Measurements from ENCODE around the gene IQCH. TPM values are rescaled to one million over a fixed set of nuclear protein-coding genes. Genes with fewer than 3 reads are reported as not detected.

IQCH gene
- polyA plus RNA-seq, 3 donors = 0.03 TPM; not detected in 2

DNA sequence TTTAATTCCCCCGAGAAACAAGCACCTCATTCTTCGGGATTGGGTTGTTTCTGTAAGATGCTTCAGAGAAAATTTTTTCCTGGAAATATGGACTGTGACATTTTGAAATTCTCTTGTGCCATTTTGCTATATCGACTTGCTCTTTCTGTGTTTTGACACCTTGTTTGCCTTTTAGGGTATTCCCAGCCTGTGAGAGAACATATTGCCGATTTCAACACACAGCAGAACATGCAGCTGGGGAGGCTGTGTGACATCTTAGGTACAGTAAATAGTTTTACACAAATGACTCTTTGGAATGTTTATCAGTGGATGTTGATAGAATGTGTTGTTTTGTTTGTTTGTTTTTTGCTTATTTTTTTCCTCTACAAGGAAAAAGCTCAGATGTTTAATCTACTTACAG, 130.2 kb downstream of the IQCH start:
- no peaks in the 10 kb centered on the region for H3K9me3 ChIP-seq (replicated peaks in 1 of 2; ENCODE audit: control insufficient read depth in 1 of 2, insufficient read depth in 1 of 2, low read length in 2 of 2)
- no peak overlapping the region for H3K9ac ChIP-seq (ENCODE audit: insufficient read depth, low read length, poor library complexity, severe bottlenecking)
- H3K27me3 ChIP-seq (ENCODE audit: control insufficient read depth in 2 of 2, insufficient read depth in 2 of 2, low read length in 2 of 2) = no peaks in the 10 kb centered on the region
- Mint-ChIP-seq H3K9me3 (peaks cover 0 to under 1% (median 0%) of the 10 kb centered on the region in 7 donors), H3K4me3 (no peak overlapping the region), H3K27ac (no peak overlapping the region), H3K4me1 (no peaks in the 10 kb centered on the region), H3K36me3 (no peaks in the 10 kb centered on the region), H3K27me3 (ENCODE audit: low read depth in 3 of 3) (no peaks in the 10 kb centered on the region)
- no peak overlapping the region for H3K4me3 ChIP-seq (replicated peaks in 1 of 3; ENCODE audit: low read depth in 2 of 3, low read length in 3 of 3)
- no peak overlapping the region for H3K4me2 ChIP-seq (replicated peaks; ENCODE audit: extremely low read depth, low read length, poor library complexity, severe bottlenecking)
- H3K27ac ChIP-seq (ENCODE audit: low read depth in 1 of 2, low read length in 2 of 2) = no peak overlapping the region
- H3K79me2 ChIP-seq (ENCODE audit: insufficient read depth, low read length) = no peaks in the 10 kb centered on the region
- WGBS (ENCODE audit: insufficient coverage) = 86% methylated on average over 1 of the region's 4 CpGs
- TF ChIP-seq, protein P1, sequence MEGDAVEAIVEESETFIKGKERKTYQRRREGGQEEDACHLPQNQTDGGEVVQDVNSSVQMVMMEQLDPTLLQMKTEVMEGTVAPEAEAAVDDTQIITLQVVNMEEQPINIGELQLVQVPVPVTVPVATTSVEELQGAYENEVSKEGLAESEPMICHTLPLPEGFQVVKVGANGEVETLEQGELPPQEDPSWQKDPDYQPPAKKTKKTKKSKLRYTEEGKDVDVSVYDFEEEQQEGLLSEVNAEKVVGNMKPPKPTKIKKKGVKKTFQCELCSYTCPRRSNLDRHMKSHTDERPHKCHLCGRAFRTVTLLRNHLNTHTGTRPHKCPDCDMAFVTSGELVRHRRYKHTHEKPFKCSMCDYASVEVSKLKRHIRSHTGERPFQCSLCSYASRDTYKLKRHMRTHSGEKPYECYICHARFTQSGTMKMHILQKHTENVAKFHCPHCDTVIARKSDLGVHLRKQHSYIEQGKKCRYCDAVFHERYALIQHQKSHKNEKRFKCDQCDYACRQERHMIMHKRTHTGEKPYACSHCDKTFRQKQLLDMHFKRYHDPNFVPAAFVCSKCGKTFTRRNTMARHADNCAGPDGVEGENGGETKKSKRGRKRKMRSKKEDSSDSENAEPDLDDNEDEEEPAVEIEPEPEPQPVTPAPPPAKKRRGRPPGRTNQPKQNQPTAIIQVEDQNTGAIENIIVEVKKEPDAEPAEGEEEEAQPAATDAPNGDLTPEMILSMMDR (IDR thresholded peaks at IDR 0.05) = no peak
- H2AFZ ChIP-seq (ENCODE audit: insufficient read depth, low read depth, low read length, poor library complexity, severe bottlenecking) = no peak overlapping the region
- H3K36me3 ChIP-seq (replicated peaks in 1 of 2; ENCODE audit: control insufficient read depth in 1 of 2, insufficient read depth in 2 of 2, low read length in 2 of 2) = no peaks in the 10 kb centered on the region
- H4K20me1 ChIP-seq (ENCODE audit: insufficient read depth, low read length) = no peaks in the 10 kb centered on the region
- no peak for DNase-seq
- H3K4me1 ChIP-seq (ENCODE audit: control insufficient read depth in 1 of 2, insufficient read depth in 2 of 2, low read length in 2 of 2) = no peaks in the 10 kb centered on the region
- intact Hi-C loops (cut with micrococcal nuclease) = no loop called here

DNA sequence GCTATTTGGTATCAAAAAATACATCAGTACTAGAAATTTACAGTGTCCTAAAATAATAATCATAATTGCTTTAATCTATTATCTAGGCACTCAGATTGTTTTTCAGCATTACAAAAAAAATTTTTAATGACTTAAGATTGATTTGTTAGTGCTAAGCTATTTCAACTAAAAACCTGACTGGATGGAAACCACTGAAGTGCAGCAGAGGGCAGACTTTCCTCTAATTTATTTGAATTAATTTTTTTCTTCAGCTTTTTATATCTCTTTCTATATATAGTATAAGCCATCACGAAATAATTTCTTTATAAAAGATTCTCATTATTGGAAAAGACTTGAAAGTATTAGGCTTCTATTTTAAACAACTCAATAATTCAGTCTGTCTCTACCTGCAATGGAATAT, 131.4 kb downstream of the IQCH start:
- no peaks in the 10 kb centered on the region for H3K4me1 ChIP-seq (ENCODE audit: control insufficient read depth in 1 of 2, insufficient read depth in 2 of 2, low read length in 2 of 2)
- TF ChIP-seq, protein P1 (IDR thresholded peaks at IDR 0.05) = no peak
- H4K20me1 ChIP-seq (ENCODE audit: insufficient read depth, low read length) = no peaks in the 10 kb centered on the region
- no peaks in the 10 kb centered on the region for H3K4me1 Mint-ChIP-seq
- H3K27me3 Mint-ChIP-seq (ENCODE audit: low read depth in 3 of 3) = no peaks in the 10 kb centered on the region
- H3K9me3 Mint-ChIP-seq = no peaks in the 10 kb centered on the region
- no peak overlapping the region for H3K4me2 ChIP-seq (replicated peaks; ENCODE audit: extremely low read depth, low read length, poor library complexity, severe bottlenecking)
- H3K27ac ChIP-seq (ENCODE audit: low read depth in 1 of 2, low read length in 2 of 2) = no peak overlapping the region
- WGBS (ENCODE audit: insufficient coverage) = no CpG with 5 or more reads among the region's 1 CpG
- H3K4me3 ChIP-seq (replicated peaks in 1 of 3; ENCODE audit: low read depth in 2 of 3, low read length in 3 of 3) = no peak overlapping the region
- H3K36me3 ChIP-seq (replicated peaks in 1 of 2; ENCODE audit: control insufficient read depth in 1 of 2, insufficient read depth in 2 of 2, low read length in 2 of 2) = no peaks in the 10 kb centered on the region
- H3K9ac ChIP-seq (ENCODE audit: insufficient read depth, low read length, poor library complexity, severe bottlenecking) = no peak overlapping the region
- H3K9me3 ChIP-seq (replicated peaks in 1 of 2; ENCODE audit: control insufficient read depth in 1 of 2, insufficient read depth in 1 of 2, low read length in 2 of 2) = no peaks in the 10 kb centered on the region
- H3K4me3 Mint-ChIP-seq = no peak overlapping the region
- H3K79me2 ChIP-seq (ENCODE audit: insufficient read depth, low read length) = no peaks in the 10 kb centered on the region
- no peaks in the 10 kb centered on the region for H3K27me3 ChIP-seq (ENCODE audit: control insufficient read depth in 2 of 2, insufficient read depth in 2 of 2, low read length in 2 of 2)
- H3K27ac Mint-ChIP-seq = no peak overlapping the region
- no peaks in the 10 kb centered on the region for H3K36me3 Mint-ChIP-seq
- intact Hi-C loops (cut with micrococcal nuclease) = no loop called here
- no peak for DNase-seq
- H2AFZ ChIP-seq (ENCODE audit: insufficient read depth, low read depth, low read length, poor library complexity, severe bottlenecking) = no peak overlapping the region
